Measurements from ENCODE around the gene CUL3.

- TF ChIP-seq CTCF (IDR thresholded peaks at IDR 0.05) (no peak), POLR2AphosphoS5 (IDR thresholded peaks at IDR 0.05) (no peak), POLR2A (IDR thresholded peaks at IDR 0.05) (no peak)
Measured at GRCh38 chr2:224453892-224454291, 131.3 kb downstream of the CUL3 start.
